Glomerular endothelial cell (primary cell): ENCODE measurements around the gene FPGS. TPM values are rescaled to one million over a fixed set of nuclear protein-coding genes. Genes with fewer than 3 reads are reported as not detected.

Experiments used
- DNase-seq: peaks from one replicate; pipeline ENCODE4 v3.0.0-alpha.2; 2011; ENCODE audit warnings: low read depth, low spot score; ENCODE audit errors: extremely low read depth
- total RNA-seq: library from RNA; depleted of rRNA; stranded (reverse); fragments of >200 nt; gene quantifications from 2 replicates; pipeline ENCODE4 v1.2.3, GENCODE V29; 2015

Gene FPGS
- total RNA-seq, 1 donor from 2014 or later = 91.9 TPM

DNA sequence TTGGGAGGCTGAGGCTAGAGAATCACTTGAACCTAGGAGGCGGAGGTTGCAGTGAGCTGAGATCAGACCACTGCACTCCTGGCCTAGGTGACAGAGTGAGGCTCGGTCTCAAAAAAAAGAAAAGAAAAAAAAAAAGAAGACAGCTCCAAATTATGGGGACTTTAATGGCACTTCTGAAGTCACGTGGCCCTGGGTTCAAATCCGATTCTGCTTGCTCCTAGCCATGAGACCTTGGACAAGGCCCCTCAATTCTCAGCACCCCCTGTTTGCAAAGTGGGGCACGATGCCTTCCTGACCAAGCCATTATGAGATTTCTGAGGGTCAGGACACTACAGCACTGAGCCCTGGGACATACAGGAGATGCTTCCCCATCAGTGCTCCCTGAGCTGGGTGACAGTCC, 52.8 kb downstream of the FPGS start:
- DNase-seq = no peak

DNA sequence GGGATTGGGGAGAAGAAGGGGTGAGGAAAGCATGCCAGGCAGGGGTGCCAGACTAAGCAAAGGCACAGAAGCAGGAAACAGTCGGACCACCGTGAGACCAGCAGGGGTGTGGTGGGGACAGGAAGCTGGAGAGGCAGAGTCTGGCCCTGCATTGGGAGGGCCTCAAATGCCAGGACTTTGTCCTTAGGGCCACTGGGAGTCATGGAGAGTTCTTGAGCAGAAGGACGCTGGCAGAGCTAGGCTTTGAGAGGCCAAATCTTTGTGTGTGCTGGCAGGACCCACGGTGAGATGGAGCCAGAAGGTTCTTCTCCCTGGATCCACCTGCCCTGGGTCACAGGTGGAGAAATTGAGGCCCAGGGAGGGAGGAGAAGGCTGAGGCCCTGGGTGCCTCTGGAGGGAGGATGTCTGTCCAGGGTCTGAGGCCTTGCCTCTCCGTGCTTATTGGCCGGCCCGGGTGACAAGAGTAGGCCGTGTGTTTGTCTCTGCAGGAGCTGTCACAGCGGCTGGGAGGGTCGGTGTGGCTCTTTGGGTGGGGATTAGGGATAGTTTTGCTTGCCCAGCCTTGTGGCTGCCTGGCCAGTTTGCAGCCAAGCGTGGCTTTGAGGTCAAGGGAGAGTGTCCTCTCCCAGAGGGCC, 53.5 kb downstream of the FPGS start:
- no peak for DNase-seq

DNA sequence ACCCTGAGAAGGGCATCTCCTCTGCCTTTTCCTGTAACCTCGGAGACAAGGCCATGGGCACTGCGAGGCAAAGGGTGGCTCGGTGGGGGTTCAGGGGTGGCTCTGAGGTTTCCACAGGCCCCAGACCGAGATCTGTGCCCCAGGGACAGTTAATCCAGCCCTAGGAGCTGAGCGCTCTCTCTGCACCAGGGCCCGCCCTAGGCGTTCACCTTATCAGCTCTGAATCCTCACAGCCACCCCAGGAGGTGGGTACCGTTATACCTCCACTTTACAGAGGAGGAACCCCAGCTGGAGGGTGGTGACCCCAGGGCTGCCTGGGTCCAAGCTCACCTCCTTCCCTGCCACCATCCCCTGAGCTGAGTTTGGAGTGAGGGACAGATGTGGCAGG, 54.0 kb downstream of the FPGS start:
- no peak for DNase-seq

DNA sequence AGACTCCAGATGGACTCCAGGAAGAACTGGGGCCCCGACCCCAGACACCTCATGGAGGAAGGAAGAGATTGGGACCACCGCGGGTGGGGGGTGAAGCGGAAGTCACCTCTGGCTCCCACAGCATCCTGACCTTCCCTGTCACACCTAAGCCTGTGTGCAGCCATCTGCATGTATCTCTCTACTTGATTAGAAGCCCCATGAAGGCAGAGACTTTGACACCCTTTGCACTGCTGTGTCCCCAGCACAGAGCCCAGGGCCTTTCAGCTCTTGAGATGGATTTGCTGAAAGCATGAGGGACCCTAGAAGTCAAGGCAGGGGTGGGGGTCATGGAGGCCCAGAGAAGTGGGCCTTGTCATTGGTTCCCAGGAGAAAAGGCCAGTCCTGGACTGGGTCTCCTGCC, 54.6 kb downstream of the FPGS start:
- no peak for DNase-seq

DNA sequence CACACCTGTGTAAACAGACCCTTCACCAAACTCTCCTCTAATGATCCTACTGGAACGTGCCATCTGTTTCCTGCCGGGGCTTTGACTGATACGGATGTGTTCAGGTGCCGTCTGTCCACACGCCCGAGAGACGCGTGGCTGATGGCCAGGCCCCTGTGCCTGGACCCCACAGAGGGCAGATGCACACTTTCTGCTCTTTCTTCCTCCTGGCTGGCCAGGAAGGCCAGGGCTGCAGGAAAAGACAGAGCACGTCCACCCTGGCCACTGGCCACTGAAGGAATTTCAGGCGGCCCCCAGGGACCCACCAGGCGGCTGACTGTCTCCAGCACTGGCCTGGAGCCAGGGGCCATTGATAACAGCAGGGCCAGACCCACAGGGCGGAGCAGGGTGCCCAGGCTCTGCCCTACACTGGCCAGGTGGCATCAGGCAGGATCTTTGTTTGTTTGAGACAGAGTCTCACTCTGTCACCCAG, 55.4 kb downstream of the FPGS start:
- no peak for DNase-seq

DNA sequence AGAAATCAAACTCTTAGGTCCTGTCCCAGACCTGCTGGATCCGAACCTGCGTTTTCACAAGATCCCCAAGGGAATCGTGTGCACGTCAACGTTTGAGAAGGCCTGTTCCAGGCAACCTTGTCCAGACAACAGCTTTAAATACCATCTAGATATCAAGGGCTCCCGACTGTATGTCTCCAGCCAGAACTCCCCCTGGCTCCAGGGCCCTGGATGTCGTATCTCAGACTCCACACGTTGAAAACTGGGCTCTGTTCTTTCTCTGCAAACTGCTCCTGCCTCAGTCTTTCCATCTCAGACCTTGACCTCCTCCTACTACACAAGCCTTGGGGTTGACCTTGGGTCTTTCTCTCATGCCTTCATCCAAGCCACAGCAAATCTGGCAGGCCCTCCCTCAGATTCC, 57.6 kb downstream of the FPGS start:
- no peak for DNase-seq

DNA sequence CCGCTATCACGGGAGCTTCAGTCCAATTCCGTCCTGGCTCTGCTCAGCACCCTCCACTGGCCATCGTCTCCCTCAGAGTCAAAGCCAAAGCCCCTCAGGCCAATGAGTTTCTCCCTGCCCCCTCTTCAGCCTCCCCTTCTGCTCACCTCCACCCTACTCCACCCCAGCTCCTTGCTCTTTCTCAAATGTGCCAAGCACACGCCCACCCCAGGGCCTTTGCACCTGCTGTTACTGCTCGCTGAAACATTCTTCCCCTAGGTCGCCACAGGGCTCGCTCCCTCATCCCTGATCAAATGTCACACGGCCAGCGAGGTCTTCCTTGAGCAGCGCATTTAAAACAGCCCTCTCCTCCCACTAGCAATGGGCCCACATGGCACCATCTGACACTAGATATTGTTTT, 58.1 kb downstream of the FPGS start:
- no peak for DNase-seq

DNA sequence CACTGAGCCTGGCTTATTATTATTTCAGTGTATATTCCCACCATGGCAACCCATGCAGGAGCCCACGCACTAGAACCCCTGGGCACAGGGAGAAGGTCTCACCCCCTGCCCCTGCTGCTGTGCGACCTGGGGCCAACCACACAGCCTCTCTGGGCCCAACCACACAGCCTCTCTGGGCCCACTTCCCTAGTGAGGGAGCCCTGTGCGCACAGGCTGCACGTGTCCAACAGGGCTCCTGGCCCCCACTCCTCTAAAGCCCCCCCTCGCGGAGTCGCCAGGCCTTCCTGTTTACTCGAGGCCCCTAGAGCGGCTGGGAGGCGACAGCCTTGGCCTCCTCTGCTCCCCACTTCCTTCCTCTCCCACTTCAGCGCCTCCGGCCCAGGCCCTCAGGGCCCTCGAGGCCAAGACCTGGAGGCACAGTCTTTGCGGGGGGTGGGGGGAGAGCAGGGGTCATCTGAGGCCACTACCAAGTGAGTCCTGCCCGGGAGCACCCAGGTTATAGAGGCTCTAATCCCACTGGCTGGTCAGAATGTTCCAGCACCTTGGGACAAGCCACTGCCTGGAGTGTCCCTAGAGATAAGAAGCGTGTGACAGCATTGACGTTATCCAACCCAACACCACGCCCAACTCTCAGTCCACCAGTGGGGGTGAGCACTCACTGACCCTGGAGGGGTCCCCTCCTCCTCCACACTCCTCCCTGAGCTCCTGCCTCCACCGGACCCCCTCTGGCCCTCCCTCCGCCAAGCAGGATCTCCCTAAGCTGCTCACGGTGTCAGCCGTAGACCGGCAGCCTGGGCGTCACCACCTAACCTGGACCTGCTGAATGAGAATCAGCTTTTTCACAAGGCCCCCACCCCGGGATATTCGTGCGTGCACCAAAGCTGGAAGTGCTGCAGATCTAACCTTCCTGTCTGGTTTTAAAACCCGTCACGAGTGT, 59.7 kb downstream of the FPGS start:
- no peak for DNase-seq

DNA sequence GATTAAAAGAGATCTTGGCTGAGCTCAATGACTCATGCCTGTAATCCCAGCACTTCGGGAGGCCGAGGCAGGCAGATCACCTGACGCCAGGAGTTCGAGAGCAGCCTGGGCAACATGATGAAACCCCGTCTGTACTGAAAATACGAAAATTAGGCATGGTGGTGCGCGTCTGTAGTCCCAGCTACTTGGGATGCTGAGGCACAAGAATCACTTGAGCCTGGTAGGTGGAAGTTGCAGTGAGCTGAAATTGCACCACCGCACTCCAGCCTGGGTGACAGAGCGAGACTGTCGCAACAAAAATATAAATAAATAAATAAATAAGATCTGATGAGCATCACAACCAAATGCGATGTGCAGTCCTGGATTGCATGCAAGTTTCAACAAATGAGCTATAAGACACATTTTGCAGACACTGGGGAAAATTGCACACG, 60.5 kb downstream of the FPGS start:
- DNase-seq = no peak

Other genes with a start within 250 kb of the FPGS start
- 53.1 and 56.3 TPM in 2 replicates for gene STXBP1, start 190.6 kb upstream of the FPGS start, total RNA-seq
- not detected in 2 replicates for gene CFAP157, start 95.9 kb upstream of the FPGS start, total RNA-seq
- gene PTRH1, start 87.2 kb upstream of the FPGS start, total RNA-seq = 46.5 and 51.4 TPM in 2 replicates
- gene TTC16, start 86.8 kb upstream of the FPGS start, total RNA-seq = not detected in 2 replicates
- 18.2 and 21.9 TPM in 2 replicates for gene TOR2A, start 67.6 kb upstream of the FPGS start, total RNA-seq
- 94.0 and 160 TPM in 2 replicates for gene SH2D3C, start 24.2 kb upstream of the FPGS start, total RNA-seq
- gene CDK9, start 16.8 kb upstream of the FPGS start, total RNA-seq = 110 and 146 TPM in 2 replicates
- 469 and 565 TPM in 2 replicates for gene ENG, start 51.8 kb downstream of the FPGS start, total RNA-seq
- gene AK1, start 74.8 kb downstream of the FPGS start, total RNA-seq = 80.6 and 88.4 TPM in 2 replicates
- 70.4 and 72.0 TPM in 2 replicates for gene ST6GALNAC6, start 96.7 kb downstream of the FPGS start, total RNA-seq
- gene ST6GALNAC4, start 114.2 kb downstream of the FPGS start, total RNA-seq = 59.7 and 80.3 TPM in 2 replicates
- gene PIP5KL1, start 127.9 kb downstream of the FPGS start, total RNA-seq = 3.0 and 3.9 TPM in 2 replicates
- 19.7 and 28.6 TPM in 2 replicates for gene DPM2, start 135.0 kb downstream of the FPGS start, total RNA-seq
- 29.6 TPM in 2 replicates for gene EEIG1, start 178.1 kb downstream of the FPGS start, total RNA-seq